GM12878 (cell line): ENCODE results near the gene WWP2. TPM values are rescaled to one million over a fixed set of nuclear protein-coding genes. Genes with fewer than 3 reads are reported as not detected.

Source experiments
- ATAC-seq: fragments of 200-7000 bp; cut with Tn5 transposase; 3 replicates; pipeline ENCODE4 v1.9.1; 2020; ENCODE audit warnings: mild to moderate bottlenecking, moderate library complexity
- BruUV-seq: library from RNA; stranded (reverse); fragments of 400-500 nt; replicated peaks from 2 replicates; lab custom pipeline; 2021; lab: Mats Ljungman, UMichigan
- CTCF ChIA-PET: fragments of 300-600 bp; sonication (Branson Sonifier 250); formaldehyde crosslinking; extraction: SDS; loops from one replicate; lab custom pipeline; 2021; ENCODE audit warnings: inconsistent platforms; lab: Yijun Ruan, JAX
- POLR2A ChIA-PET: fragments of 350-600 bp; formaldehyde crosslinking; extraction: SDS; loops from one replicate; lab custom pipeline; 2021; ENCODE audit warnings: inconsistent platforms; lab: Charles Lee
- RAD21 ChIA-PET: fragments of 300-600 bp; sonication (Branson Sonifier 250); formaldehyde crosslinking; loops from one replicate; lab custom pipeline; 2023; ENCODE audit warnings: antibody characterized with exemption; ENCODE audit not compliant: unreplicated experiment; lab: Charles Lee
- SMC1A ChIA-PET: fragments of 300-600 bp; sonication (Branson Sonifier 250); formaldehyde crosslinking; loops from one replicate; lab custom pipeline; 2023; ENCODE audit not compliant: unreplicated experiment, uncharacterized antibody; lab: Charles Lee
- DNase-seq: peaks from one replicate; pipeline ENCODE4 v3.0.0-alpha.2; 2011; ENCODE audit warnings: low read depth, low spot score
- FAIRE-seq: peaks from 3 replicates; lab custom pipeline; 2011; peaks lifted over from hg19 to GRCh38; lab: Jason Lieb, UNC
- H2AFZ ChIP-seq: 2 replicates; pipeline ENCODE4 v1.6.0; 2011; ENCODE audit warnings: low read depth, low read length, control low read depth; ENCODE audit not compliant: control insufficient read depth
- H3K27ac ChIP-seq: 2 replicates; pipeline ENCODE4 v1.5.1; 2011; ENCODE audit warnings: control low read depth; ENCODE audit not compliant: control insufficient read depth, insufficient read depth
- H3K27me3 ChIP-seq, 2 experiments: replicated peaks in 1 of 2; 2 replicates each; pipeline versions ENCODE4 v1.6.0 to v1.6.1; 2011; ENCODE audit warnings: low read length in 1 of 2; ENCODE audit not compliant: control insufficient read depth in 2 of 2, insufficient read depth in 2 of 2
- H3K36me3 ChIP-seq, 2 experiments: 2 replicates each; pipeline ENCODE4 v1.5.1; 2011; ENCODE audit warnings: low read length in 1 of 2; ENCODE audit not compliant: control insufficient read depth in 2 of 2, insufficient read depth in 2 of 2
- H3K4me1 ChIP-seq: 2 replicates; pipeline ENCODE4 v1.6.1; 2011; ENCODE audit warnings: mild to moderate bottlenecking, low read length, moderate library complexity, mixed read lengths; ENCODE audit not compliant: control insufficient read depth, insufficient read depth
- H3K4me2 ChIP-seq: 2 replicates; pipeline ENCODE4 v1.6.0; 2011; ENCODE audit warnings: control low read depth; ENCODE audit not compliant: control insufficient read depth, insufficient read depth
- H3K4me3 ChIP-seq: fragments of 200-600 bp; sonication (generic); 2 replicates; pipeline ENCODE4 v1.5.1; 2016
- H3K79me2 ChIP-seq: 2 replicates; pipeline ENCODE4 v1.6.0; 2011; ENCODE audit warnings: low read length; ENCODE audit not compliant: control insufficient read depth, insufficient read depth
- H3K9ac ChIP-seq: 2 replicates; pipeline ENCODE4 v1.8.0; 2011; ENCODE audit warnings: low read length, control low read depth, mixed read lengths; ENCODE audit not compliant: control insufficient read depth, insufficient read depth
- H3K9me3 ChIP-seq: replicated peaks from 3 replicates; pipeline ENCODE4 v1.5.1; 2011; ENCODE audit warnings: mild to moderate bottlenecking, low read length; ENCODE audit not compliant: control insufficient read depth, insufficient read depth
- H4K20me1 ChIP-seq: 2 replicates; pipeline ENCODE4 v1.6.0; 2011; ENCODE audit not compliant: control insufficient read depth, insufficient read depth
- ATF3 ChIP-seq: IDR thresholded peaks from 2 replicates; pipeline ENCODE4 v1.6.1; 2011; ENCODE audit warnings: low read depth, mild to moderate bottlenecking, low read length, moderate library complexity, borderline replicate concordance; ENCODE audit errors: extremely low read depth
- BRCA1 ChIP-seq: IDR thresholded peaks from 2 replicates; pipeline ENCODE4 v1.6.1; 2011; ENCODE audit warnings: low read depth, low read length, improper control_type of control experiment
- CBX3 ChIP-seq: fragments of 200-600 bp; sonication (generic); IDR thresholded peaks from 2 replicates; pipeline ENCODE4 v1.6.1; 2016; ENCODE audit warnings: low read depth, borderline replicate concordance
- EP300 ChIP-seq, 2 experiments: fragments of 150-350 bp in 1 of 2; IDR thresholded peaks; 2 replicates each; pipeline ENCODE4 v1.6.1; 2011 to 2012; ENCODE audit warnings: low read depth in 2 of 2, low read length in 2 of 2, borderline replicate concordance in 1 of 2, improper control_type of control experiment in 1 of 2, inconsistent platforms in 1 of 2; ENCODE audit not compliant: control insufficient read depth in 1 of 2
- NR2F1 ChIP-seq: fragments of 450-650 bp; conservative IDR thresholded peaks from 2 replicates; pipeline ENCODE4 v1.6.1; 2017; ENCODE audit warnings: mild to moderate bottlenecking
- RAD51 ChIP-seq: fragments of 450-650 bp; IDR thresholded peaks from 2 replicates; pipeline ENCODE4 v1.6.1; 2016; ENCODE audit warnings: moderate library complexity, mild to moderate bottlenecking, inconsistent platforms
- SP1 ChIP-seq: IDR thresholded peaks from one replicate; pipeline ENCODE4 v1.6.1; 2011; ENCODE audit warnings: low read depth, low read length
- TCF3 ChIP-seq: IDR thresholded peaks from 2 replicates; pipeline ENCODE4 v1.6.1; 2012; ENCODE audit warnings: low read depth, mild to moderate bottlenecking, low read length, borderline replicate concordance; ENCODE audit not compliant: insufficient read depth
- ZBTB40 ChIP-seq: fragments of 450-650 bp; IDR thresholded peaks from 2 replicates; pipeline ENCODE4 v1.6.1; 2016; ENCODE audit warnings: mild to moderate bottlenecking, moderate library complexity, borderline replicate concordance
- WGBS: methylation state at CpG from one replicate; pipeline ENCODE4 v1.1.6; 2016; ENCODE audit warnings: low lambda C conversion rate; ENCODE audit not compliant: insufficient replicate concordance, insufficient coverage; ENCODE audit errors: missing lambda C conversion rate; 5-methylcytosine and 5-hydroxymethylcytosine counted together
- in situ Hi-C: fragments of 300-500 bp; cut with MboI; formaldehyde crosslinking; loops from 9 replicates; pipeline ENCODE4 v1.14.3; 2018; ENCODE audit warnings: mixed read lengths
- intact Hi-C: fragments of 100-400 bp; cut with micrococcal nuclease; formaldehyde crosslinking; loops from one replicate; pipeline ENCODE4 v1.14.2; 2022; ENCODE audit not compliant: unreplicated experiment
- polyA plus RNA-seq, 11 experiments: library from polyadenylated mRNA; depleted of rRNA in 4 of 11; unstranded in 6 of 11; stranded (reverse) in 5 of 11; fragments of >200 nt; fragmentation: Nextera tagmentation in 4 of 11; fragmentation: Illumina TruSeq in 1 of 11; extraction: Ambion mirVana in 4 of 11; extraction: Trizol in 1 of 11; gene quantifications; 1 replicate in 1 of 11; 2 replicates in 10 of 11; pipeline versions ENCODE4 v1.2.1 to v1.2.3, GENCODE V29; 2011 to 2016; ENCODE audit warnings: inconsistent platforms in 2 of 11, missing spikeins in 2 of 11, low read depth in 1 of 11
- total RNA-seq, 4 experiments: library from RNA; depleted of rRNA in 3 of 4; stranded (reverse); fragments of >200 nt in 3 of 4; fragmentation: Illumina TruSeq in 1 of 4; extraction: Trizol in 1 of 4; gene quantifications; 2 replicates each; pipeline versions ENCODE4 v1.2.1 to v1.2.3, GENCODE V29; 2013 to 2021
- TF ChIP-seq, protein P1 (sequence below): fragments of 150-350 bp; IDR thresholded peaks from 2 replicates; pipeline ENCODE4 v1.6.1; 2014; ENCODE audit warnings: mild to moderate bottlenecking, low read depth, low read length

Gene WWP2
- total and polyA plus RNA-seq, 10 of the 15 experiments (the other 5 are each of a cell fraction or from before 2014, with no cell fraction given): 2.8 to 47.0 (median 23.8) TPM

GRCh38 chr16:69769404-69769803 is 7.3 kb downstream of the WWP2 start:
- no TSS peak for BruUV-seq
- ChIA-PET CTCF (interaction anchor here (0.9 to 4.7 kb wide), 3 partner anchors 15 to 27 kb away, joined by 3 to 23 read pairs (median 3); partner anchors contain the start of gene NOB1), RAD21 (interaction anchor here (1.1 kb wide), 1 partner anchor 15 kb away, joined by 5 read pairs; the partner anchor contains the start of gene NOB1), POLR2A (interaction anchor here (0.6 to 0.7 kb wide), 4 partner anchors 390 to 1835 kb away, joined by 3 to 6 read pairs (median 4); no protein-coding TSS in a partner anchor), SMC1A (no interaction called here)
- Histone ChIP-seq H3K4me3 (no peak overlapping the region), H3K4me1 (peaks cover 36% of the 10 kb centered on the region), H3K36me3 (no peaks in the 10 kb centered on the region; a peak in 1 of 4 replicates), H3K79me2 (peaks cover 28% of the 10 kb centered on the region), H2AFZ (no peak overlapping the region), H4K20me1 (no peaks in the 10 kb centered on the region), H3K9ac (no peak overlapping the region), H3K27ac (no peak overlapping the region), H3K4me2 (no peak overlapping the region), H3K9me3 (peaks cover 2% of the 10 kb centered on the region; the same call in 2 of the 3 replicates), H3K27me3 (no peaks in the 10 kb centered on the region)
- in situ Hi-C loops: no loop called here
- no peak for DNase-seq
- intact Hi-C loops: no loop called here
- TF ChIP-seq BRCA1: no peak
- TF ChIP-seq RAD51: no peak
- no peak for TF ChIP-seq ATF3
- no peak for TF ChIP-seq TCF3
- TF ChIP-seq ZBTB40: no peak
- TF ChIP-seq NR2F1: no peak
- TF ChIP-seq, protein P1, sequence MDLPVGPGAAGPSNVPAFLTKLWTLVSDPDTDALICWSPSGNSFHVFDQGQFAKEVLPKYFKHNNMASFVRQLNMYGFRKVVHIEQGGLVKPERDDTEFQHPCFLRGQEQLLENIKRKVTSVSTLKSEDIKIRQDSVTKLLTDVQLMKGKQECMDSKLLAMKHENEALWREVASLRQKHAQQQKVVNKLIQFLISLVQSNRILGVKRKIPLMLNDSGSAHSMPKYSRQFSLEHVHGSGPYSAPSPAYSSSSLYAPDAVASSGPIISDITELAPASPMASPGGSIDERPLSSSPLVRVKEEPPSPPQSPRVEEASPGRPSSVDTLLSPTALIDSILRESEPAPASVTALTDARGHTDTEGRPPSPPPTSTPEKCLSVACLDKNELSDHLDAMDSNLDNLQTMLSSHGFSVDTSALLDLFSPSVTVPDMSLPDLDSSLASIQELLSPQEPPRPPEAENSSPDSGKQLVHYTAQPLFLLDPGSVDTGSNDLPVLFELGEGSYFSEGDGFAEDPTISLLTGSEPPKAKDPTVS: no peak
- no peak for TF ChIP-seq EP300 (IDR thresholded peaks at IDR 0.05; ENCODE audit: borderline replicate concordance in 1 of 2, control insufficient read depth in 1 of 2, low read depth in 2 of 2, low read length in 2 of 2)
- TF ChIP-seq SP1: no peak
- TF ChIP-seq CBX3: no peak
- ATAC-seq: no peak
- no peak for FAIRE-seq
- WGBS: 47% methylated on average over 2 of the region's 2 CpGs
